ENCODE results near the gene RNF19B.
A peak's percentile ranks its signal among the peaks of the same experiment; 100 is the strongest.
"Not testable (repeated sequence)": the region's sequence is repeated elsewhere in the genome, so short reads cannot be mapped to it uniquely, and the experiment has no call there.

RNF19B gene

GRCh38 chr1:32992489-32993323, 28.1 kb upstream of the RNF19B start:
- DNase-seq, result no peak

GRCh38 chr1:32991819-32992488, 27.3 kb upstream of the RNF19B start:
- DNase-seq, result no peak

- DNase-seq, result no peak
These were observed 26.8 kb upstream of the RNF19B start for GRCh38 chr1:32991386-32991785.

- DNase-seq, result no peak
These were observed 26.3 kb upstream of the RNF19B start for GRCh38 chr1:32990887-32991286.

GRCh38 chr1:32989160-32990050, 24.8 kb upstream of the RNF19B start:
- no peak for DNase-seq

GRCh38 chr1:32988665-32989064, 24.1 kb upstream of the RNF19B start:
- DNase-seq, result no peak

- no peak for DNase-seq
These were observed 20.6 kb upstream of the RNF19B start for GRCh38 chr1:32985226-32985625.

- DNase-seq, result no peak
These were observed 20.0 kb upstream of the RNF19B start for GRCh38 chr1:32984455-32985171.

- no peak for DNase-seq
These were observed 19.5 kb upstream of the RNF19B start for GRCh38 chr1:32984090-32984454.

- DNase-seq, result no peak
These were observed 18.4 kb upstream of the RNF19B start for GRCh38 chr1:32983020-32983419.

GRCh38 chr1:32981003-32981901, 16.6 kb upstream of the RNF19B start:
- peak; percentile 55 for DNase-seq

GRCh38 chr1:32980080-32980479, 15.5 kb upstream of the RNF19B start:
- no peak for DNase-seq

- DNase-seq, result no peak
These were observed 14.2 kb upstream of the RNF19B start for GRCh38 chr1:32978854-32979253.

GRCh38 chr1:32977546-32978087, 13.0 kb upstream of the RNF19B start:
- DNase-seq, result no peak

GRCh38 chr1:32975055-32975454, 10.4 kb upstream of the RNF19B start:
- not testable (repeated sequence) for DNase-seq

GRCh38 chr1:32973458-32973857, 8.8 kb upstream of the RNF19B start:
- DNase-seq, result not testable (repeated sequence)

- peak; percentile 54 for DNase-seq
These were observed 8.3 kb upstream of the RNF19B start for GRCh38 chr1:32972814-32973428.

GRCh38 chr1:32971576-32971975, 7.0 kb upstream of the RNF19B start:
- no peak for DNase-seq

GRCh38 chr1:32971156-32971555, 6.5 kb upstream of the RNF19B start:
- no peak for DNase-seq

GRCh38 chr1:32969566-32969965, 5.0 kb upstream of the RNF19B start:
- DNase-seq, result no peak
